GM21576 (cell line): Measurements from ENCODE around the gene CMTM4.
A peak's percentile ranks its signal among the peaks of the same experiment; 100 is the strongest.
"Not testable (repeated sequence)": the region's sequence is repeated elsewhere in the genome, so short reads cannot be mapped to it uniquely, and the experiment has no call there.

Experiments
- ATAC-seq: cut with Tn5 transposase; IDR thresholded peaks from one replicate; pipeline ENCODE4 v1.9.1; 2021; ENCODE audit warnings: mild to moderate bottlenecking, moderate library complexity; ENCODE audit not compliant: unreplicated experiment

The CMTM4 gene

GRCh38 chr16:66705790-66706505 lies 9.4 kb upstream of the CMTM4 start:
- no peak for ATAC-seq

DNA sequence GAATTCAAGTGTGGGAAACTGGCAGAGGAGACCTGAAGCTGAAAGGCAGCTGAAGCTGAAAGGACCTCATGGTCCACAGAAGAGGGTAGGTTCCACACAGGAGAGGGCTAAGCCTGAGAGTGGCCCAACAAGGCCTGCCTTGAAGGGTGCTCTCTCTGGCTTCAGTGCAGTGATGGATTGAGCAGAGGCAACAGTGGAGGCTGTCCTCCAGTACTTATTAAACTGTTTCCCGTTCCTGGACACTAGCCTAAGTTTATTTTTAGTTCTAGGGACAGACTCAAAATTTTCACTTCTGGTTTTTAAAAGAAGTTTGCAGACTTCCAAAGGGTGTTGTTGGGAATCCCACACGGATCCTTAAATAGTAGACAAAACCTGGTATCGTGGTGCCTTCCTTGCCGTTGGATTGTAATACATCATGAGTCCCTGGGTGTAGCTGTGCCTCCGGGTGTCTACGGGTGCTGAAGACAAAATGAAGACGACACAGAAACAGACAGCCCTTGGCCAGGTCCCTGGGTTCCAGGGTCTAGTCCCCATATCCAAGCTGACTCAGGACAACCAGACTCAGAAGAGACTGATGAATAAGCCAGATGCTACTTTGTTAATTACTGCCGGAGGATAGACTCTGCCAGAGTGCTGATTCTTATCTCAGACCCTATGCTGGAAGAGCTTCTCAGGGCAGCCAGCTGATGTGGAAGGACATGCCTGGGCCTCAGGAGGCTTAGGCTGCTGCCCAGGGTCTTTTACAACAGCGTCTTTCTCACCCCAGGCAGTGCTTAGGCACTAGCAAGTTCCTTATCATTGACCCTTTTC lies 7.1 kb upstream of the CMTM4 start:
- no peak for ATAC-seq

DNA sequence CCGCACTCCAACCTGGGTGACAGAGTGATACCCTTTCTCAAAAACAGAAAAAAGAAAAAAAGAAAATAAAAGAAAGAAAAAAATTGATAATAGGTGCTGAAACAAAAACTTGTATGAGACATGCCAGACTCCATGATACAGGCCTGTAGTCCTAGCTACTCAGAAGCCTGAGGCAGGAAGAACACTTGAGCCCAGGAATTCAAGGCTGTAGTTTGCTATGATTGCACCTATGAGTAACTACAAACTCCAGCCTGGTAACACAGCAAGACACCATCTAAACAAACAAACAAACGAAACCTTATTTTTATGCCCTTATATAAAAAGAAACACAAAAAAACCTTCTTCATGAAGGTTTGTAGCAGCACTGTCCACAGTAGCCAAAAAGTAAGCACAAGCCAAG lies 5.0 kb upstream of the CMTM4 start:
- ATAC-seq = no peak

DNA sequence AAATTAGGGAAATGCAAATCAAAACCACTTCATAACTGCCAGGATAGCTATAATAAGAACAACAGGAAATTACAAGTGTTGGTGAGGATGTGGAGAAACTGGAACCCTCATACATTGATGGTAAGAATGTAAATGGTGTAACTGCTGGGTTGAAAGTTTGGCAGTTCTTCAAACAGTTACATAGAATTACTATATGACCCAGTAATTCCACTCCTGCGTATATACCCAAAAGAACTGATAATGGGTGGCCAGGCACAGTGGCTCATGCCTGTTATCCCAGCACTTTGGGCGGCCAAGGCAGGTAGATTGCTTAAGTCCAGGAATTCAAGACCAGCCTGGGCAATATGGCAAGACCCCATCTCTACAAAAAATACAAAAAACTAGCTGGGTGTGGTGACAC lies 4.5 kb upstream of the CMTM4 start:
- no peak for ATAC-seq

- no peak for ATAC-seq
Observed at GRCh38 chr16:66699898-66700297, 3.4 kb upstream of the CMTM4 start.

- ATAC-seq = no peak
Observed at GRCh38 chr16:66698046-66698445, 1.5 kb upstream of the CMTM4 start.

DNA sequence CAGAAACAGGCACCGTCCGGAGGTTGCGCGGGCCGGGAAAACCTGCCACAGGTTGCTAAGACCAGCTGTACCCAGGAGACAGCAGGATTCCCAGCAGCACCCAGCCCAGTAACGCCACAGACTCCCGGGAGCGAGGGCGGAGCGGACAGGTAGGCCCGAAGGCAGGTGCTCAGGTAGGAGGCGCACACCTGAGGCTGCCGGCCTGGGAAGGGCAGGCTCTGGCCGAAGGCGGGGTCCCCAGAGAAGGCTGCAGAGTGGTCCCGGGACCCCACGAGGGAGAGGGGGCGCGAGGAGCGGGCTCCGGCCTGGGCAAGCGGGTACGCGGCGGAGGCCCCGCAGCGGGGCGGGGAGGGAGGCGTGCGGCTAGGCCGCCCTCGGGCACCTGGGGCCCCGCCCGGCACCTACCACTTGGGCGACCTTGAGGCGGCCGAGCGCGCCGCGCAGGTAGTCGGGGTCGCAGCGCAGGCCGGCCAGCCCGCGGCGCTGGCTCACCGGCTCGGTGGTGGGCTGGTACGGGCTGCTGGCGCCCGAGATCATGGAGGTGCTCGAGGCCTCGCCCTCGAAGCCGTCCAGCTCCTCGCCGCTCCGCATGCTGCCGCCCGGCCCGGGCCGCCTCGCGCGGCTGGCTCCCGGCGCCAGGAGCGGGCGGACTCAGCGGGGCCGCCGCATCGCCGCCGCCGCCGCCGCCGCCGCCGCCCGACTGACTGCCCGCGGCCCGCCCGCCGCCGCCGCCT lies 441 bp downstream of the CMTM4 start:
- peak; percentile 36 for ATAC-seq

DNA sequence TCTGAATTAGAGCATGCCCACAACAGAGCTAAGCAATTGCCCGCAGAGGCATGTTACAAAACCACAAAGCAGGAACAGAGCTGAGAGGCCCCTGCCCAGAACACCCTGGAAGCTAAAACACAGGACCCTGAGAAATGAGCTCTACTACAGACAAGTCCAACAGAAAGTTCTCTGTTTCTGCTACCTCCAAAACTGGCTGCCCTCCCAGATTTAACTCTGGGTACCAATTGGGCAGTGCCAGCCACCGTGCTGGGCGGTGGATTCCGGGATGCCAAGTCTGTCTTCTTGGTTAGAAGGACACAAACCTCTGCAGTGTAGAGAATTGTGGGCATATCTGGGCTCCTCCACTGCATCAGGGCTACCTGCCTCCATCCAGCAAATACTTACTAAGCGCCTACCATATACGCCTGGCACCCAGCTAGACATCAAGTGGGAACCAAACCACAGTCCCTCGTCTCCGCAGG lies 1.0 kb downstream of the CMTM4 start:
- ATAC-seq = no peak

GRCh38 chr16:66693149-66693548 lies 3.4 kb downstream of the CMTM4 start:
- ATAC-seq = no peak

DNA sequence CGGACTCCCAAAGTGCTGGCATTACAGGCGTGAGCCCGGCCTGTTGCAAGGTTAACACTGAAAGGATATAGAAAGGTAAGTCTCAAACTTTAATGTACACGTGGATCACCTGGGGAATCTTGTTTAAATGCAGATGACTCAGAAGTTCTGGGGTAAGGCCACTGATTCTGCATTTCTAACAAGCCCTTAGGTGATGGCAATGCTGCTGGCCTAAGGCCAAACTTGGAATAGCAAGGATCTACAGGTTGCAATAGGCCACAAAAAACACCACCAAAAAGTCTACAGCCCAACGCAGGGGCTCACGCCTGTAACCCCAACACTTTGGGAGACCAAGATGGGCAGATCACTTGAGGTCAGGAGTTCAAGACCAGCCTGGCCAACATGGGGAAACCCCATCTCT lies 4.2 kb downstream of the CMTM4 start:
- ATAC-seq = no peak

- no peak for ATAC-seq
Observed at GRCh38 chr16:66691234-66691633, 5.3 kb downstream of the CMTM4 start.

DNA sequence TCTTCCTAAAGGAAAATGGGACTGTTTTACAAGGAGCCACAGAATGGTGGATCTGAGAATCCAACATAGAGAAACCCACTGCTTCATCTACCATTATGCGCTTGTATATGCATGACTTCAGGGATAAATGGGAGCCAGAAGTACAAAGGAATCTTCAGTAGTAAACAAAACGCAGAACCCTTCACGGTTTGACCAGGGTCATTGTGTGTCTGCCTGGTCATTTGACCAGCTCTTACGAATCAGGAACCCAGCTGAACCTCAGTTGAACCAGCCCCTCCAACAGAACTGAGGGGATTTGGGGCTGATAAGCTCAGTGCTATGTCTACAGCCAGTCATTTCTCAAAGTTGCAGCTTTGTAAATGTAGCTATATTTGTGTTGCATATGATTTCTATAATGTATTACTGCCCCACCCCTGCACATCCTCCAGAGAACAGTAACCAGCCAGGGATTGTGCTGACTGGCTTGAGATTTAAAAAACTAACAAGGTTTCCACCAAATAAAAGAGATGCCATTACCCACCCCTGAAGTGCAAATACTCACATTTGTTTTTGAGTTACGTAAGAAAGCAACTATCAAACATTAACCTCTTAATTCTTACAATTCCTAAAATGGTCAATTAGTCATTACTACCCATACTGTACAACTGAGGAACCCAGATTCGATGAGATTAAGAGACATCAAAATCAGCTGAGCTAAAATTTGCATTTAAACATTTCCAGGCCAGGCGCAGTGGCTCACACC lies 6.3 kb downstream of the CMTM4 start:
- ATAC-seq = no peak

- no peak for ATAC-seq
Observed at GRCh38 chr16:66689282-66689681, 7.3 kb downstream of the CMTM4 start.

DNA sequence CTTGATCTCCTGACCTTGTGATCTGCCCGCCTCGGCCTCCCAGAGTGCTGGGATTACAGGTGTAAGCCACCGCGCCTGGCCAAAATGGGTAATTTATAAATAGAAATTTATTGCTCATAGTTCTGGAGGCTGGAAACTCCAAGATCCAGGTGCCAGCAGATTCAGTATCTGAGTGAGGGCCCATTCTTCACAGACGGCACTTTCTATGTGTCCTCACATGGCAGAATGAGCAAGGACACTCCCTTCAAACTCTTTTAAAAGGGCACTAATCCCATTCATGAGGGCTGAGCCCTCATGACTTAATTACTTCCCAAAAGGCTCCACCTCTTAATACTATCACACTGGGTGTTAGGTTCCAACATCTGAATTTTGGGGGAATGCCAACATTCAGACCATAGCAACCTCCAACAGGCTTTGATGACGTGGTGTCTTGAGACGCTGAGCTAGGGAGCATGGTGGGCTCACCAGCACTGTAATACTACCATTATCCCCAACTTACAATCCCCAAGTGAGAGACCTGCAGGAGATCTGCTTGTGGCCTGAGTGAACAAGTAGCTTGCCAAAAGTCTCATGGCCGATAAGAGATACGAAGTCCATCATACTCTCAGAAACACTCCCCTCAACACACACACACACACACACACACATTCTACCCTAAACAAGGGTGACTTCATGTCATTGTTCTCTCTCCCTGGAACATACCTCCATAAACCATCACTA lies 8.5 kb downstream of the CMTM4 start:
- no peak for ATAC-seq

GRCh38 chr16:66685501-66686115 lies 10.9 kb downstream of the CMTM4 start:
- not testable (repeated sequence) for ATAC-seq

DNA sequence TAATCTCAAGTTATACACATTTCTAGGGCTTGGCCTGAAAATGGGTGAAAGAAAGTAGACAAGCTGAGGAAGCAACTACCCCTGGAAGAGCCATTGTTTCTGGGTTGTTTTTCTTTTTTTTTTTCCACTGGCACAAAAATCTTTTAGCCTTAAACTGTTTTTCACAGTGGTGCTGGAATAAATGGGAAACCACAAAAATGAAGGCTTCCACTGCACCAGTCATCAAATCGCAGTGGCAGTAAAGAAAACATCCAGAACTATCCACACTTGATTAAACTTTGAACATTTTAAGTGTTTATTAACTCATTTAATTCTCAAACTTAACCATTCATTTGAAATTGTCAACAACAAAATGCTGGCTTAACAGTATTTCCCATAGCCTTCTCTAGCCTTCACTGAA lies 14.3 kb downstream of the CMTM4 start:
- ATAC-seq = no peak

DNA sequence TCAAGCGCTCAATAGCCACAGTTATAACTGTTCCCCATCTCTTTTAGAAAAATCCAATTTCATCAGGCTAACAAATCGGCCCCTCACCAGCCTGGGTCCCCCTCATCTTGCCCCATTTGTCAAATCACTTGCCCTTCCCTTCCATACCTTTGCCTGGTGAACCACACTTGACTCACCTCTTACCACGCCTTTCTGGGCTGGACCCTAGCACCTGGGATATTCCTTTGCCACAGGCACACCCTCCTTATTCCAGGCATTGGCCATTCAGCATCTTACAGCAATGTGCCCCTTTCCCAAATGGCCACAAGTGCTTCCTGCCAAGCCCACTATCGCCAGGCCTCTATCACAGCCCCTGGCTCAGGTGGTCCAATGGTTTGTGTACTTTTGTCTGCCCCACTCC lies 14.9 kb downstream of the CMTM4 start:
- no peak for ATAC-seq

DNA sequence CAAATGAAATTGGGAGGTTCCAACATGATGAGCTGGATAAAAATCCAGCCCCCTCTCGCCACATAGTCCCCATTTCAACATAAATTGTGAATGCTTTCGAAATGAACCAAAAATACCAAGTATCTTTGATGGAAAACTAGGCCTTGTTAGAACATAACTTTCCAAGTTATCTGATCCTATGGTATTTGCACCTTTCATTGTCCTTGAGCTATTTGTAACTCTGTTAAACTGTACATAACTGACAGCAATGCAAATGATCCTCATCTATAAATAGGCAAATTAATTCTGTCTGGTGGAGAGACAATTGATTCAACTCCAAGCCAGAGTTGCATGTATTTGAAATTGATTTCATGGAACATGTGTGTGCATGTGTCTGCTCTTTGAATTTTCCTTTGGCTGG lies 18.2 kb downstream of the CMTM4 start:
- ATAC-seq = no peak

DNA sequence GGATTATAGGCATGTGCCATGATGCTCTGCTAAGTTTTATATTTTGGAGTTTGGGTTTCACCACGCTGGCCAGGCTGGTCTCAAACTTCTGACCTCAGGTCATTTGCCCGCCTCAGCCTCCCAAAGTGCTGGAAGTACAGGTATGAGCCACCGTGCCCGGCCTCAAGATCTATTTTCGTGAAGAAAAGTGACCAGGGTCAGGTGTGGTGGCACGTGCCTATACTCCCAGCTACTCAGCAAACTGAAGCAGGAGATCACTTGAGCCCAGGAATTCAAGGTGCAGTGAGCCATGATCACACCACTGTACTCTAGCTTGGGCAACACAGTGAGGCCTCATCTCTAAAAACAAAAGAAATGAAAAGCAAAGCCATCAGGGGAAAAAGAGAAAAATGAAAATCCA lies 18.7 kb downstream of the CMTM4 start:
- ATAC-seq = no peak

DNA sequence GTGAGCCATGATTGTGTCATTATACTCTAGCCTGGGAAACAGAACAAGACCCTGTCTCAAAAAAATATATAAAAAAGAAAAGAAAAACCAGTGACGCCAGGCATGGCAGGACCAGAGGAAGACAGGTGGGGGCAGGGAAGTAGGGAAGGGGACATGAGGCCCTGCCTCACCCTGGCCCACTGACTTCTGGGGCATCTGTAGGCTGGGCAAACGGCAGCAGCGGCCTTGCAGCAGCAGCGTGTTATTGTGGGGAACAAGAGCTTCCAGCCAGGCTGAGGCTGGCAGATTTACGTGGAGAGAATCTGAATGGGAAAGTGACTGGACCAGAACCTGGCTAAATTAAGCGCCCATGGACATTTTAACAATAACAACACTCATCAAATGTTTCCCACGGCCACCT lies 19.4 kb downstream of the CMTM4 start:
- ATAC-seq = no peak
